ENCODE measurements around the gene SPATA21.
A peak's percentile ranks its signal among the peaks of the same experiment; 100 is the strongest.

SPATA21 gene

DNA sequence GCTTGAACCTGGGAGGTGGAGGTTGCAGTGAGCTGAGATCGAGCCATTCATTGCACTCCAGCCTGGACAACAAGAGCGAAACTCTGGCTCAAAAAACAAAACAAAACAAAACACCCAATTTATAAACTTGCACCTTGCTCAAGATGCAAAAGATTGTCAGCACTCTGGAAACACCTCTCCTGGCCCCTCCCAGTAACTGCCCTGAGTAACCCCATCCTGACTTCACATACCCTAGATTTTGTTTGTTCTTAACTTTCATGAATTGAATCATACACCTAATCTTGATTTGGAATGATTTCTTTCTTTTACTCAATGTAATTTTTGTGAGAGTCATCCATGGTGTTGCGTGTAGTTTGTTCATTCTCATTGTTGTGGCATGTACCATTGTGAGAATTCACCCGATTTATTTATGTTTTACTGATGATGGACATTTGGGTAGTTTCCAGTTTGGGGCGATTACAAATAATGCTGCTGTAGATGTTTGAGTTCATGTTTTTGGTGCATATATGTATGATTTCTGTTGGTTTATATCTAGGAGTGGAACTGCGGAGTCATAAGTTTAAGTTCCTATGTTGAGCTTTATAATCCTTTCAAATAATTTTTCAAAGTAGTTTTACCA, 13.7 kb upstream of the SPATA21 start:
- no peak for DNase-seq

DNA sequence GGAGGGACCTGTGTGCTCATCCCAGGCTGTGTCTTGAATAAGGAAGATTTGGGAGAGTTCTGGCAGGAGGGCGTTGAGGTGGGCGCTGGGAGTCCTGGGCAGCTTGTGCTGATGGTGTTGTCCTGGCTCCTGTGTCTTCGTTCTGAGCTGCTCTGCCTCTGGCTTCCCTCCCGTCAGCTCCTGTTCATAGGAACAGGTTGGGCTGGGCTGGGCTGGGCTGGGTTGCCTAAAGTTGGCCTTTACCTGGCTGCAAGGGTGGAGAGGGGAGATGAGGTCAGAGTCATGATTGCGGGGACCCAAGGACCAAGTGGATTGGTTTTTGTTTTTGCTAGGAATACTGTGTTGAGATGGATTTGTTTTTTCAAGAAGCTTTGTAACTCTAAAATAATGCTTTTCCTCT, 12.4 kb upstream of the SPATA21 start:
- DNase-seq: no peak

DNA sequence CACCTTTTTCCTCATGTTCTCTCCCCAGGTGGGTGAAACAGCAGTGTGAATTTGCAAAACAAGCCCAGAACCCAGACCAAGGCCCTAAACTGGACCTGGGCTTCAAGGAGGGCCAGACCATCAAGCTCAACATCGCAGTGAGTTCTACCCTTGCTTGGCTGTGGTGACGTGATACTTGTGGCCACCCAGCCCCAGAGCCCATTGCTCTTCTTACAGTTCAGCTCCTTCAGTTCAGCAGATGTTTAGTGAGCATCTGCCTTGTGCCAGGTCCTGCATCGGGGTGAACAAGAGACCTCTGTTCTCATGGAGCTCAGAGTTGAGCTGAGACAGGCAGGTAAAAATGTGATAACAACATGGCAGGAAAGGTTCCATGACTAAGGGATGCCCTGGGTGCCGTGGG, 11.8 kb upstream of the SPATA21 start:
- DNase-seq: no peak

DNA sequence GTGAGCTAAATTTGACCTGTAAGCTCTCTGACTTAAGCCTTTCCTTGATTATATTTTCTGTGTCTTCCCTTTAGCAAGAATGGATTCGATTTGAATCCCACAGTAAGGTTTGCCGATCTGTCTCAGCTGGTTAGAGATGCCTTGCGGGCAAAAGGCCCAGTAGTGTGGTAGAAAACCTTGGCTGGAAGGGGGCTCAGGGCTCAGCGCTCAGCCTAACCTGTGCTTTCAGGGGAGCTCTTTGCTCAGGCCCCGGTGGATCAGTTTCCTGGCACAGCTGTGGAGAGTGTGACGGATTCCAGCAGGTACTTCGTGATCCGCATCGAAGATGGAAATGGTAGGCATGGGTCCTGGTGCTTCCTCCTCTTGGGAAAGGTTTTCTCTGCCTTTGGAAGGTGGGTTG, 10.4 kb upstream of the SPATA21 start:
- DNase-seq: no peak

DNA sequence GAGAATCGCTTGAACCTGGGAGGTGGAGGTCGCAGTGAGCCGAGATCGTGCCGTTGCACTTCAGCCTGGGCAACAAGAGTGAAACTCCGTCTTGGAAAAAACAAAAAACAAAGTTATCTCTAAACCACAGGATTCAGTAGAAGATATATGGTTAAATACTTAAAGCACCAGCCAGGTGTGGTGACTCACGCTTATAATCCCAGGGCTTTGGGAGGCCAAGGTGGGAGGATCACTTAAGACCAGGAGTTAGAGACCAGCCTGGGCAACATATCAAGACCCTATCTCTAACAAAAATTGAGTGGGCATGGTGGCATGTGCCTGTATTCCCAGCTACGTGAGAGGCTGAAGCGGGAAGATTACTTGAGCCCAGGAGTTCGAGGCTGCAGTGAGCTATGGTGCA, 8.9 kb upstream of the SPATA21 start:
- no peak for DNase-seq

DNA sequence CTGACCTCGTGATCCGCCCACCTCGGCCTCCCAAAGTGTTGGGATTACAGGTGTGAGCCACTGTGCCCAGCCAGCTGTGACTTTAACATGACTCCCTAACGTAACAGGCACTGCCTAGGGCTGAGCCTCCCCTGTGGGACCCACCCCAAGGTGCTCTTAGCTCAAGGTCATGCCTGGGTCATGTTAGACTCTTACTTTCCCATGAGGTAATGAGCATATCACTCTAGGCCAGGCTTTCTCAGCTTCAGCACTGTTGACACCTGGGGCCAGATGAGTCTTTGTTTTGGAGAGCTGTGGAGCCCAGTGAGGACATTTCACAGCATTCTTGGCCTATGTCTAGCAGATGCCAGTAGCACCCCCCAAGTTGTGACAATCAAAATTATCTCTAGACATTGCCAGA, 7.8 kb upstream of the SPATA21 start:
- no peak for DNase-seq

DNA sequence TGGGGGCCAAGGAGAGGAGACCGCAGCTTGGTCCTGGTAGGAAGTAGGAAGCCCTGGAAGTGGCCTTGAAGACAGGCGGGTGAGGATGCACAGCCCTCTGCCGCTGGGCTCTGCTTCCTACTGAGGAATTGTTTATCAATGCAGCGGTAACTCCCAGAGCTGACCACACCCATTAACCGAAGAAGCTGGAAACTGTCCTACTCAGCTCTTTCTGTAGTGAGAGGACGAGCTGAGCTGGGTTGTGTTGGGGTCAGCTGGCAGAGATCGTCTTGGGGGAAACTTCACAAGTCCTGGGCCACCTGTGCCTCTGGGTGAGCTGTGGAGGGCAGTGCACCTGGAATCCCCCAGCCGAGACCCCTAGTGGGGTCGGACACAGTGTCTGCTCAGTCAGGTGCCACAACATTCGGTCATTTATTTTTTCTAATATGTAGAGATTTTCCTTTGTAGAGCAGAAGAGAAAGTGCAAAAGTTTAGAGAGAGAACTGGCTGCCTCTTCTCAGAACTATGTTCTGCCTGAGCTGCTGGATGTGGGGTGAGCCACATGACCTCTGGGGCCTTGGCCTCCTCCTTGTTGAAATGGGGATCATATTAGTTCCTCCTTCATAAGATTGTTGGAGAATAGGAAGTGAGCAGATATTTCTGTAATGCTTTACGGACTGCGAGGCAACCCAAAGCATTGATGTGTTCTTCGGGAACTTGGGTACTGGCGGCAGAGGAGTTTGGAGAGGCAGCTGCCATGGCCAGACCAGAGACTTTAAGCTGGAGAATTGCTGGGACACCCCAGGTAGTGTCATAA, 6.9 kb upstream of the SPATA21 start:
- no peak for DNase-seq

DNA sequence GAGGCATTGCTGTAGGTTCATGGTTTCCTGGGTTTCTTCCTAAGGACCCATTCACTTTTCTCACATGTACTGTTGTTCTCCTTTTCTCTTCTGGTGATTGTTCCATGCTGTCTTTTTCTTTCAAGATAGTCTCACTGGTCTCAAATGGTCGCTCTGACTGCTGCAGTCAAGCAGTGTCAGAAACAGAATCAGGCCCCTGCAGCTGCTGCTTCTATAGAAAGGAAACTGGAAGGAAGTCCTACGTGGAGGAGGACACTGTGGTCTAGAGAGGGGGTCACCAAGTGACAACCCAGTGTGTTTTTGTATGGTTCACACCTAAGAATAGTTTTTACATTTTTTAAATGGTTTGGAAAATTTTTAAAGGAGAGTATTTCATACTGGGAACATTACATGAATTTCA, 5.7 kb upstream of the SPATA21 start:
- DNase-seq: no peak

DNA sequence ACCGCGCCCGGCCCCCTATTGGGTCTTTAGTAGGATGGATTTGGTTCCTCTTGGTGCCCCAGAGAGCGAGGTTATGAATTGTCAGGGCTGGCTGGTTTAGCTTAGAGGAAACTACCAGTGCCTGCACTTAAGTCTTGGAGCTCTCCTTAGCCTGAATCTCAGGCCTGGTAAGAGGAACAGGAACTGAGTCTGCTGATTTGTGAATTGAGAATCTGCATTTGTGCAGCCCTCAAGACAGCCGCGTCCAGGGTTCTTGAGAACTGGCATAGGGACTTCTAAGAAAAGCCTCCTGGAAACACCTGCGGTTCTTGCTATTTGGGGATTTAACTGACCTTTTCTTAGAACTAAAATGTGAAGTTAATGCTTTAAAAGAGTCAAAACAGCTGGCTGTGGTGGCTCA, 5.0 kb upstream of the SPATA21 start:
- DNase-seq: no peak

DNA sequence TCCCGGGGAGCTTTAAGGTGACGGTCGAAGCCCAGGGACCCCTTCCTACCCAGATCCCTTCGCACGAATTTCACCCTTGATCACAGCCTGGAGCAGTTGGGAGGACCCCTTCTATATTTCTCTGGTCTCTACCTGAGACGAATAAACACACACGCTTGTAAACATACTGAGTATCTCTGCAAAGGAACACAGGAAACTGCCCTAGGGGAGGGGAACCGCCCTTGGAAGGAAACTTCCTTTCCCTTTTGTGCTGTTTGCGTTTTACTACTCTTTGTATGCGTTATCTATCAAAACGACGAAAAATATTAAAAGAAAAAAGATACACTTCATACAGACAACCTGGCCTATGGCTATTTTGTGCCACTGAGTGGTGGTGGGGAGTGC, 4.0 kb upstream of the SPATA21 start:
- no peak for DNase-seq

DNA sequence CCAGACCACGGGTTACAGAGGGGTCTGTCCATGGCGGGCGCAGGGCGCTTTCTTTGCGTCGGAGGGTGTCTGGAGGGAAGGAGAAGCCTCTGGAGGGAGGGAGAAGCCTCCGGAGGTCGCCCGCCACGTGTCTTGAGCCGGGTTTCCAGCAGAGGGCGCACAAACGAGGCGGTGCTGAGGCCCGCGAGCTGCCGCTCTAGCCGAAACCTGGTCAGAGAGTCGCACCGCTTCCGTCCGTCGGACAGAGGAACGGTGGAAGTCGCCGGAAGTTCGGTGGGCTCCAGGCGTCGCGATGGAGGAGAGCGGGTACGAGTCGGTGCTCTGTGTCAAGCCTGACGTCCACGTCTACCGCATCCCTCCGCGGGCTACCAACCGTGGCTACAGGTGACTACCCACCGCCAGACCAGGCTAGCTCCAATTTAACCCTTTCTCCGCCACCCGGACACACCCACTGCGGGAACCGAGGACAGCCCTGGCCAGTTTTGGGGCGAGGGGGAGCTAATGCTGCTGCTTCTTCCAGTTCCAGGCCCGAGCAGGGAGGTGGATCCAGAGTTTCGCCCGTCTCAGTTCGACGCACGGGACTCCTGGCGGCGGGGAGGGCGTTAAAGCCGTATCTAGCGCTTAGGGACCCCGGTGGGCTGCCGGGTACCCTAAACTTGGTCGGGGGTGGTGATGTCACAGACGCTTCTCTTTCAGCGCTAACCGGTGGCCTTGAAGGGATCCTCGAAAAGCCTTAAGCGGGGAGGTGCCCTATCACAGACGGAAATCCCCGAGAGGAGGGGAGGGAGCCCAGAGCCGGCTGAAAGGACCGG, 3.5 kb upstream of the SPATA21 start, which contains the start of gene NECAP2:
NECAP2 (plus strand) TSS at position 255 of the 812 bp plus-strand sequence; CDS start at position 293, 38 bp downstream.
- peak; percentile 65 for DNase-seq

DNA sequence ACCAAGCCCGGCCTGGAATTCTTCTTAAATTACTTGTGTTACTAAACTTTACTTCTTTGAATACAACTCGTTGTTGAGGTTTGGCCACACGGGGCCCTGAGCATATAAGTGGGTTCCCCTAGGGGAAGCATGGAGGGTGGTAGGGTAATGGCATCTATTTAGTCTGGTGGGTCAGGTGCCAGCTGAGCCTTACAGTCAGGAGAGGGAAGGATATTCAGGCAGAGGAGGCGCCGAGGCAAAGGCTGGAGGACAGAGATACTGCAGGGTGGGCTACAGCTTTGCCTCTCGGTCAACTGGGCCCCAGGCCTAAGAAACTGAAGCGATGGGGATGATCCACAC, 2.9 kb upstream of the SPATA21 start:
- no peak for DNase-seq

DNA sequence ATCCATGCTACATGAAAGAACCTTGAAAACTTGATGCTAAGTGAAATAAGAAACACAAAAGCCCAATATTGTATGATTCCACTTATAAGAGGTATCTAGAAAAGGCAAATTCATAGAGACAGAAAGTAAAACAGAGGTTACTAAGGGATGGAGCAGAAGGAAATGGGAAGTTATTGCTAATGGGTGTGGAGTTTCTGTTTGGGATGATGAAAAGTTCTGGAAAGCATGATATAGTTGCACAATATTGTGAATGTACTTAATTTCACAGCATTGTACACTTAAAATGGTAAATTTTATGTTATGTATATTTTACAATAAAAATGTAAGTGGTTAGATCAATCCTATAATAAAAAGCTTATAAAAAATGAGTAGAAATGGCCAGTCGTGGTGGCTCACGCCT, 1.7 kb upstream of the SPATA21 start:
- DNase-seq: no peak

DNA sequence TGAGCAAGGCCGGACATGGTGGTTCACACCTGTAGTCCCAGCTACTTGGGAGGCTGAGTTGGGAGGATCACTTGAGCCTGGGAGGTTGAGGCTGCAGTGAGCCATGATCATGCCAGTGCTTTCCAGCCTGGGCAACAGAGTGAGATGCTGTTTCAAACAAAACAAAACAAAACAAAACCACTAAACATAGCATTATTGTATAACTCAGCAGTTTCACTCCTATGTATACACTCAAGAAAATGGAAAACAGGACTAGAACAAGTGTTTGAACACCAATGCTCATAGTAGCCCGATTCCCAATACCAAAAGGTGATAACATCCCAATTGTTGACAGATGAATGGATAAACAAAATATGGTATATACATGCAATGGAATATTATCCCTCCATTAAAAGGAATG, 1.3 kb upstream of the SPATA21 start:
- no peak for DNase-seq

DNA sequence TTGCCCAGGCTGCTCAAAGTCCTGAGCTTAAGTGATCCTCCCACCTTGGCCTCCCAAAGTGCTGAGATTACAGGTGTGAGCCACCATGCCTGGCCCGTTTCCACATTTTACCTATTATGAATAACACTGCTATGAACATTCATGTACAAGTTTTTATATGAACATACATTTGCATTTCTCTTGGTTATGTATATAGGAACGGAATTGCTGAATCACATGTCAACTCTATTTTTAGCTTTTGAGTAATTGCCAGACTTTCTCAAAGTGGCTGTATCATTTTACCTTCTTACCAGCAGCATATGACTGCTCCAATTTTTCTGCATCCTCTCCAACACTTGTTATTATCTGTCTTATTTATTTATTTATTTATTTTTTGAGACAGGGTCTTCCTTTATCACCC, 2.7 kb downstream of the SPATA21 start:
- DNase-seq: no peak

DNA sequence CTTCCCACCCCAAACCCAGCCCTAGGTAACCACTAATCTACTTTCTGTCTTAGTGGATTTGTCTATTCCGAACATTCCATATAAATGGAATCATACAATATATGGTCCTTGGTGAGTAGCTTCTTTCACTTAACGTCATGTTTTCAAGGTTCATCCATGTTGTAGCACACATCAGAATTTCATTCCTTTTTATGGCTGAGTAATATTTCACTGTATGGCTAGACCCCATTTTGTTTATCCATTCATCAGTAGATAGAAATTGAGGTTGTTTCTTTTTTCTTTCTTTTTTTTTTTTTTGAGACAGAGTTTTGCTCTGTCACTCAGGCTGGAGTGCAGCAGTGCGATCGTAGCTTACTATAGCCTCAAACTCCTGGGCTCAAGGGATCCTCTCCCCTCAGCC, 3.2 kb downstream of the SPATA21 start:
- DNase-seq: no peak

DNA sequence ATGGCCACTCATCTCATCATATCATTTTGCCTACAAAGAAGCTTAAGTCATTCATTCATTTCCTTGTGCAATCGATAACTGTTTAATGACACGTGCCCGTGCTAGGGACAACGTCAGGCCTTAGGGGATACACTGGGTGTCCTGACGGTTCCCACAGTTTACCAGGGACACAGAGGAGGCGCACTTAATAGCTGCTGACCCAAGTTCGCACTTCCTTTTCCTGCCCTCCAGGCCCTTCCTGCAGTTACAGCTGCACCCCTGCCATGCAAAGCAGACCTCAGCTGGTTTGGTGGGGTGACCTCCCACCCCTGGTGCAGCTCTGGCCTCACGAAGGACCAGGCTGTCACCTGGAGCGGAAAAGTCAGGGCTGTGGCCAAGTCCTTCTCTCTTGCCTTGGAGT, 4.2 kb downstream of the SPATA21 start:
- no peak for DNase-seq

DNA sequence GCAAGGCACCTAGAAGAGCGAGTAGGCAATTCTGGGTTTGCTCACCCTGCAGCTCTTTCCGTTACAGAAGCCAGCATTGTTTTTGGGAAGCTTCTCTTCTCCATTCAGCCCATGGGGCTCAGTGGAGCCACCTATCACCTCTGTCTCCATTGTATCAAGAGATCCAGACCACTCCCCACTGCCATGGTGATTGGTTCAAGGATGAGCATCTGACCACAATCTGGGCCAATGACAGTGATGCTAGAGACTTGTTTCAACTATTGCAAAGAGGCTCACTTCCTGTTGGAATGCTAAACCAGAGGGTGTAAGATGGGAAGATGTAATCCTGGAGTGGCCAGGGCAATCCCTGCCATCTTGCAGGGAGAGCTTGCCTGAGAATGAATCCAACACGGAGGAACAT, 6.6 kb downstream of the SPATA21 start:
- DNase-seq: no peak

DNA sequence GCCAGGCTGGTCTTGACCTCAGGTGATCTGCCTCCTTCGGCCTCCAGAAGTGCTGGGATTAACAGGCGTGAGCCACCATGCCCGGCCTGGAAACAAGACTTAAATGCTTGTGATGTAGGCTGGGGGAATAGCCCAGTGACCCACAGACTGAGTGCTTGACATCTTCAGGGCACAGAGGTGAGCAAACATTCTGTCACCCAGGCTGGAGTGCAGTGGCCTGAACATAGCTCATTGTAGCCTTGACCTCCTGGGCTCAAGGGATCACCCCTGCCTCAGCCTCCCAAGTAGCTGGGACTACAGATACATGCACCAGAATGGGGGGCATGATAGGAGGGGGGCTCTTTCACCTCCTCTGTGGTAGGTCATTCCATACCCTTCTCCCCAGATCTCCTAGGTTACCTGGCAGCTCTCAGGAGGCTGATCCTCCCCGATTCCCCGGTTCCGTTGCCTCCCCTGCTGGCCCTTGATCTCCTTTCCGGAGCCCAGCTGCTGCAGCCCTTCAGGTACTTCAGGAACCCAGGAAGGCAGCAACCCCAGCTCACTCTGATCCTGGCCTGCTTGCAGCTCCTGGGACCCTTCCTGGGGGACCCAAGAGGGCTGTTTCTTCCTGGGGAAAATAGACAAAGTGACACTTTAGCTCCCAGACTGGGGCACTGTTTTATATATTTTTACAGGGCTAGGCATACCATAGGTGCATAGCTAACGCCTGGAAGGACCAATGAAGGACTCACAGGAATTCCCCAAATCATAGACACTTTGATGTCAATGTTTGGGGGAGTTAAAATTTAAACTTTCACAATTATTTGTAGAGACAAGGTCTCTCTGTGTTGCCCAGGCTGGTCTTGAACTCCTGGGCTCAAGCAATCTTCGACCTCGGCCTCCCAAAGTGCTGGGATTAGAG, 11.8 kb downstream of the SPATA21 start:
- DNase-seq: no peak

DNA sequence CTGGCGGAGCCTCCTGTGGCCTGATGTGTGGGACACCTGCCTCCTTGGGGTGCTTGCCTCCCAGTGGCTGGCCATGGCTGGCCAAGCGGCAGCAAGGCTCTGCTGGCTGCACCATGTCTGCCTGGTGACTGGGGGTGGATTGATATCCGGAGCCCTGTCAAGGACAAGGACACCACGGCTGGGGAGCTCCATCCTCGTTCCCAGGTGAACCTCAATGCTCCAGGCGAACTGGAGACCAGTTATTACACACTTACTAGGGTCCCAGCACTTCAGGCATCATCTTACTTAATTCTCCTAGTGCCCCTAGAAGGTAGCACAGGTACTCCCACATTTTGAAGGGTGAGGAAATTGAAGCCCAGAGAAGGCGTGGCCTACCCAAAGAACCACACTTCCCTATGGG, 15.2 kb downstream of the SPATA21 start:
- DNase-seq: no peak

DNA sequence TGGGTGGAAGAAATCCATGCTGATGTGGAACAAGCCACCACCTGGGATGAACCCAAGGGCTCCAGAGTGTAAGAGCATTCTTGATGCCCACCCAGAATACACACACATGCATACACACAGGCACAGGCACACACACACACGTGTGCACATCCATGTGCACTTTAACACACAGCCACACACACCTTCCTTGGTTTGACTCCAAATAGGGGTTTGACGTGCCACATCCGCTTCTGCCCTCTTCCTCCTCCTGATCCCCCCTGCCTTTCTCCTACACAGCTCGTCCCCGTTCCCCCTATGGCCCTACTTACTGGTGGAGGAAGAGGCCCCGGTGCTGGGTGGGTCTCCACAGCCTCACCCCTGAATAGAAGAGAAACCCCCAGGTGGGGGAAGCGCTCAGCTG, 16.0 kb downstream of the SPATA21 start:
- DNase-seq: no peak

DNA sequence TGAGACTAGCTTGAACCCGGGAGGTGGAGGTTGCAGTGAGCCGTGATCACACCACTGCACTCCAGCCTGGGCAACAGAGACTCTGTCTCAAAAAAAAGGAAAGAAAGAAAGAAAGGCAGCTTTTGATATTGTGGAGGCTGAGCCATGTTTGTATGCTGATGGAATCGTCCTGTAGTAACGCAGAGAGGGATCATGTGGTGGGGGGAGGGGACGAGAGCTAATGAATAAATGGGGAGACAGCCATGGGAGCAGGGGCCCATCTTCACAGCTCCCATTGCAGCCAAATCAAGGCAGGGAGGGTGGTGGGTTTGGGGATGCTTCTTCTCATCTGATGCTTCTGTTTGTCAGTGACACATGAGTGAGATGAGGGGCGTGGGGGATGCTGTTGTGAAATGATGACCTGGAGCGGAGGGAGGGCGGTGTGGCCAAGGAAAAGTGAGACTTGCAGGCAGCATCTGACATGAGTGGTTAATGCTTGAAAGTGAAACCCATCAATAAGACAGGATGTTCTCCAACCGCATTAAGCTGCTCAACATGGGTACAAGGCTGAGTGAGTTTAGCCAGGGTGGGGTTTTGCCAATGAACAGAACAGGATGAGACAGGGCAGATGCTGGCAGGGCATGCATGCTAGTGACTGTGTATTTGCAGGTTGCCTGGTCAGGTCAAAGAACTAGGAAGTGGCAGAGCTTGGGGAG, 16.7 kb downstream of the SPATA21 start:
- DNase-seq: no peak

All from NCI-H524 treated with DMSO at 0.1 percent for 48 hours (cell line).